ENCODE results near the gene MIER3.
A peak's percentile ranks its signal among the peaks of the same experiment; 100 is the strongest.

Gene MIER3

GRCh38 chr5:56961746-56962145 is 9.8 kb upstream of the MIER3 start:
- no peak for DNase-seq (ENCODE audit: low spot score)

GRCh38 chr5:56959326-56959725 is 7.4 kb upstream of the MIER3 start:
- DNase-seq (ENCODE audit: low spot score), result peak; percentile 12

- DNase-seq (ENCODE audit: low spot score), result no peak
Measured at GRCh38 chr5:56958595-56958994, 6.7 kb upstream of the MIER3 start.

- no peak for DNase-seq (ENCODE audit: low spot score)
Measured at GRCh38 chr5:56954262-56954661, 2.3 kb upstream of the MIER3 start.

GRCh38 chr5:56951126-56951945 is 587 bp downstream of the MIER3 start:
- peak; percentile 20 for DNase-seq (ENCODE audit: low spot score)

GRCh38 chr5:56950626-56951125 is 1.2 kb downstream of the MIER3 start:
- peak; percentile 64 for DNase-seq (ENCODE audit: low spot score)

- no peak for DNase-seq (ENCODE audit: low spot score)
Measured at GRCh38 chr5:56947052-56947451, 4.9 kb downstream of the MIER3 start.

- DNase-seq (ENCODE audit: low spot score), result no peak
Measured at GRCh38 chr5:56941981-56942380, 9.9 kb downstream of the MIER3 start.

GRCh38 chr5:56938858-56939257 is 13.1 kb downstream of the MIER3 start:
- no peak for DNase-seq (ENCODE audit: low spot score)

GRCh38 chr5:56934325-56934724 is 17.6 kb downstream of the MIER3 start:
- DNase-seq (ENCODE audit: low spot score), result no peak

- DNase-seq (ENCODE audit: low spot score), result no peak
Measured at GRCh38 chr5:56922922-56923321, 29.0 kb downstream of the MIER3 start.

- DNase-seq (ENCODE audit: low spot score), result no peak
Measured at GRCh38 chr5:56919942-56920662, 31.8 kb downstream of the MIER3 start.

GRCh38 chr5:56918054-56918453 is 33.9 kb downstream of the MIER3 start:
- no peak for DNase-seq (ENCODE audit: low spot score)

- DNase-seq (ENCODE audit: low spot score), result no peak
Measured at GRCh38 chr5:56917534-56917933, 34.4 kb downstream of the MIER3 start.

- DNase-seq (ENCODE audit: low spot score), result no peak
Measured at GRCh38 chr5:56914678-56915077, 37.2 kb downstream of the MIER3 start.

- DNase-seq (ENCODE audit: low spot score), result no peak
Measured at GRCh38 chr5:56913766-56914165, 38.2 kb downstream of the MIER3 start.

- DNase-seq (ENCODE audit: low spot score), result peak; percentile 49
Measured at GRCh38 chr5:56910210-56910965, 41.5 kb downstream of the MIER3 start.

GRCh38 chr5:56909294-56910209 is 42.4 kb downstream of the MIER3 start, which contains the start of gene SETD9:
Gene SETD9, plus strand, starts transcription at chr5:56909596. Its CDS starts 50 bp downstream, at chr5:56909646.
- peak; percentile 98 for DNase-seq (ENCODE audit: low spot score)

GRCh38 chr5:56908942-56909293 is 43.0 kb downstream of the MIER3 start:
- DNase-seq (ENCODE audit: low spot score), result no peak

- peak; percentile 47 for DNase-seq (ENCODE audit: low spot score)
Measured at GRCh38 chr5:56900858-56901578, 50.9 kb downstream of the MIER3 start.

- no peak for DNase-seq (ENCODE audit: low spot score)
Measured at GRCh38 chr5:56900395-56900794, 51.5 kb downstream of the MIER3 start.

Data from Ammon's horn (tissue), 1 donor.